Peyer's patch (tissue), 4 donors: Measurements from ENCODE around the gene BRD3.
A peak's percentile ranks its signal among the peaks of the same experiment; 100 is the strongest.

Source experiments
- POLR2A ChIP-seq, 2 donors: fragments of 450-650 bp; IDR thresholded peaks; one replicate each; pipeline ENCODE4 v1.5.1; 2017; ENCODE audit warnings: antibody characterized with exemption in 2 of 2, mild to moderate bottlenecking in 2 of 2, moderate library complexity in 2 of 2
- TF ChIP-seq, protein P1 (sequence below), 6 experiments: fragments of 450-650 bp in 4 of 6; fragments of 200-600 bp in 2 of 6; sonication (generic) in 1 of 6; IDR thresholded peaks; one replicate each; pipeline ENCODE4 v1.5.1; 2017 to 2019; ENCODE audit warnings: antibody characterized with exemption in 6 of 6, mild to moderate bottlenecking in 3 of 6, moderate library complexity in 1 of 6

DNA sequence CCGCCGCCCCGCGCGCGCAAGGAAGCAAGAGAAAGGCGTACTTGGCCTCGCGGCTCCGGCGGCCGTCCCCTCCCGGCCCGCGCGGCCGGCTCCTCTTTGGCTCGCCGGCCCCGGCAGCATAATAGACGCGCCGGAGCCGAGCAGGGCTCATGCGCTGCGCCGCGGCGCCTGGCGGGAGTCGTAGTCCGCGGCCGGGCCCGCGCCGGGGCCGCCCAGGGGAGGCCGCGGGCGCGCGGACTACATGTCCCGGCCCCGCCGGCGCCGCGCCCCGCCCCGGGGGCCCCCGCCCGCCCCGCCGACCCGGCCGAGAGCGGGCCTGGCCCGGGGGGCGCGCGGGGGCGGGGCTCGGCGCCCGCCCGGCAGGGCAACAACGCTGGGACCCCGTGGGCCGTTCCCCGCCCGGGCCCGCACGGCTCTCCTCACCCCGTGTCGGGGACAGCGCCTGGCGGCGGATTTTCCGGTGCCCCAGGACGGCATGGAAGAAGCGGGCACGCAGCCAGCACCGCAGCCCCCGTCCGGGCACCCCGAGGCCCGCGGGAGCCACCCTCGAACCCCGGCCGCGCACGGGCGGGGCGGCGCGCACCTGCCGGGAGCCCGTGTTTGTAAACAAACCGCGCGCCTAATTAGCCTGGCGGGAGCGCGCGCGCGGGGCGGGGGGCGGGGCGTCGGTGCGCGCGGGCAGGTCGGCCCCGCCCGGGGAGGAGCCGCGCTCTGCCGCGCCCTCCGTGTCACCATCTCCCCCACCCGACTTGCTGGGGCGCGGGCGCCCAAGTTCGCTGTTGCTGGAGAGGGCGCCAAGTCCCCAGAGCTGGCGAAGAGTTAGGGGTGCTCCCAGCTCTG, at the start of gene BRD3:
- TF ChIP-seq, protein P1, sequence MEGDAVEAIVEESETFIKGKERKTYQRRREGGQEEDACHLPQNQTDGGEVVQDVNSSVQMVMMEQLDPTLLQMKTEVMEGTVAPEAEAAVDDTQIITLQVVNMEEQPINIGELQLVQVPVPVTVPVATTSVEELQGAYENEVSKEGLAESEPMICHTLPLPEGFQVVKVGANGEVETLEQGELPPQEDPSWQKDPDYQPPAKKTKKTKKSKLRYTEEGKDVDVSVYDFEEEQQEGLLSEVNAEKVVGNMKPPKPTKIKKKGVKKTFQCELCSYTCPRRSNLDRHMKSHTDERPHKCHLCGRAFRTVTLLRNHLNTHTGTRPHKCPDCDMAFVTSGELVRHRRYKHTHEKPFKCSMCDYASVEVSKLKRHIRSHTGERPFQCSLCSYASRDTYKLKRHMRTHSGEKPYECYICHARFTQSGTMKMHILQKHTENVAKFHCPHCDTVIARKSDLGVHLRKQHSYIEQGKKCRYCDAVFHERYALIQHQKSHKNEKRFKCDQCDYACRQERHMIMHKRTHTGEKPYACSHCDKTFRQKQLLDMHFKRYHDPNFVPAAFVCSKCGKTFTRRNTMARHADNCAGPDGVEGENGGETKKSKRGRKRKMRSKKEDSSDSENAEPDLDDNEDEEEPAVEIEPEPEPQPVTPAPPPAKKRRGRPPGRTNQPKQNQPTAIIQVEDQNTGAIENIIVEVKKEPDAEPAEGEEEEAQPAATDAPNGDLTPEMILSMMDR (IDR thresholded peaks at IDR 0.05) = no peak
- TF ChIP-seq POLR2A (IDR thresholded peaks at IDR 0.05) = peak; percentile 50 to 66
